K562 (cell line): ENCODE measurements around the gene HDAC1.

Source experiments
- CTCF ChIP-seq, 3 experiments: IDR thresholded peaks in 2 of 3; conservative IDR thresholded peaks in 1 of 3; 2 replicates each; pipeline ENCODE4 v1.5.1; 2011 to 2012; ENCODE audit warnings: low read length in 3 of 3, mild to moderate bottlenecking in 3 of 3, control low read depth in 2 of 3, improper control_type of control experiment in 1 of 3, inconsistent platforms in 1 of 3, low read depth in 1 of 3, mixed read lengths in 1 of 3, moderate library complexity in 1 of 3; ENCODE audit not compliant: insufficient read depth in 2 of 3
- HDAC6 ChIP-seq: IDR thresholded peaks from 2 replicates; pipeline ENCODE4 v1.6.1; 2012; ENCODE audit warnings: low read depth, mild to moderate bottlenecking, control low read depth, inconsistent platforms, low read length, moderate library complexity
- POLR2A ChIP-seq: fragments of 450-650 bp; conservative IDR thresholded peaks from 2 replicates; pipeline ENCODE4 v1.6.1; 2016
- SAP30 ChIP-seq: fragments of 200-600 bp; sonication (generic); IDR thresholded peaks from 2 replicates; pipeline ENCODE4 v1.6.1; 2012; ENCODE audit warnings: borderline replicate concordance, low read depth, mild to moderate bottlenecking, moderate library complexity, low read length, control low read depth, inconsistent platforms; ENCODE audit not compliant: insufficient read depth, poor library complexity, severe bottlenecking
- USF2 ChIP-seq: sonication (generic); formaldehyde crosslinking; IDR thresholded peaks from 2 replicates; pipeline ENCODE4 v1.5.0; 2020; ENCODE audit warnings: missing genetic modification reagents
- ZFP36 ChIP-seq: fragments of 150-350 bp; IDR thresholded peaks from 2 replicates; pipeline ENCODE4 v1.6.1; 2018; ENCODE audit warnings: low read length, low read depth; ENCODE audit not compliant: partially characterized antibody
- ZNF644 ChIP-seq: fragments of 200-800 bp; sonication (Bioruptor generic); IDR thresholded peaks from 2 replicates; pipeline ENCODE4 v1.6.1; 2016; ENCODE audit warnings: low read depth, missing genetic modification characterization, missing compliant biosample characterization

- peak; percentile 21; the same call in 1 of the 2 replicates for TF ChIP-seq USF2
- peak; percentile 34; the same call in 1 of the 2 replicates for TF ChIP-seq POLR2A
- TF ChIP-seq HDAC6: no peak
- peak; percentile 64; the same call in 1 of the 2 replicates for TF ChIP-seq ZNF644 (tag)
- peak; percentile 34 to 47 (median 41); a peak in 4 of 6 replicates for TF ChIP-seq CTCF (IDR thresholded peaks at IDR 0.05 in 2 of 3, conservative IDR thresholded peaks at IDR 0.05 in 1 of 3; ENCODE audit: insufficient read depth in 2 of 3, low read depth in 1 of 3, low read length in 3 of 3)
- TF ChIP-seq SAP30: no peak
- no peak for TF ChIP-seq ZFP36
Measured at GRCh38 chr1:32350785-32351398, 59.0 kb downstream of the HDAC1 start.
